ENCODE results near the gene ITPA.
"Not testable (repeated sequence)": the region's sequence is repeated elsewhere in the genome, so short reads cannot be mapped to it uniquely, and the experiment has no call there.

ITPA gene

GRCh38 chr20:3173610-3174441 lies 35.5 kb upstream of the ITPA start:
- DNase-seq (ENCODE audit: low read depth in 3 of 3) = peak; percentile 75 to 95 (median 75)

- no peak for DNase-seq (ENCODE audit: low read depth in 3 of 3)
These were observed 34.6 kb upstream of the ITPA start for GRCh38 chr20:3174442-3175261.

GRCh38 chr20:3175270-3175669 lies 34.0 kb upstream of the ITPA start:
- no peak for DNase-seq (ENCODE audit: low read depth in 3 of 3)

GRCh38 chr20:3177746-3178485 lies 31.4 kb upstream of the ITPA start:
- no peak for DNase-seq (ENCODE audit: low read depth in 3 of 3)

GRCh38 chr20:3180319-3180718 lies 29.0 kb upstream of the ITPA start:
- DNase-seq (ENCODE audit: low read depth in 3 of 3) = no peak

GRCh38 chr20:3181270-3181669 lies 28.0 kb upstream of the ITPA start:
- no peak for DNase-seq (ENCODE audit: low read depth in 3 of 3)

GRCh38 chr20:3182429-3182828 lies 26.9 kb upstream of the ITPA start:
- not testable (repeated sequence) for DNase-seq (ENCODE audit: low read depth in 3 of 3)

GRCh38 chr20:3183896-3184612 lies 25.2 kb upstream of the ITPA start:
- no peak for DNase-seq (ENCODE audit: low read depth in 3 of 3)

GRCh38 chr20:3187861-3188260 lies 21.4 kb upstream of the ITPA start:
- not testable (repeated sequence) for DNase-seq (ENCODE audit: low read depth in 3 of 3)

GRCh38 chr20:3188823-3189413 lies 20.4 kb upstream of the ITPA start:
- no peak for DNase-seq (ENCODE audit: low read depth in 3 of 3)

GRCh38 chr20:3189561-3190131 lies 19.7 kb upstream of the ITPA start:
- no peak for DNase-seq (ENCODE audit: low read depth in 3 of 3)

GRCh38 chr20:3190681-3191111 lies 18.6 kb upstream of the ITPA start:
- no peak for DNase-seq (ENCODE audit: low read depth in 3 of 3)

- DNase-seq (ENCODE audit: low read depth in 3 of 3) = no peak
These were observed 16.9 kb upstream of the ITPA start for GRCh38 chr20:3192226-3193015.

- DNase-seq (ENCODE audit: low read depth in 3 of 3) = no peak
These were observed 15.3 kb upstream of the ITPA start for GRCh38 chr20:3193806-3194616.

GRCh38 chr20:3194617-3195280 lies 14.5 kb upstream of the ITPA start:
- DNase-seq (ENCODE audit: low read depth in 3 of 3) = no peak

GRCh38 chr20:3195590-3196237 lies 13.6 kb upstream of the ITPA start:
- no peak for DNase-seq (ENCODE audit: low read depth in 3 of 3)

- DNase-seq (ENCODE audit: low read depth in 3 of 3) = no peak
These were observed 10.1 kb upstream of the ITPA start for GRCh38 chr20:3199206-3199605.

All from stimulated activated CD4-positive, alpha-beta T cell treated with anti-CD3 and anti-CD28 coated beads, TNF-alpha, amount 100 ng/mL, for 48 hours (primary cell).